Transverse colon (tissue), 4 donors: ENCODE measurements around the gene PANK4.
"Not testable (repeated sequence)": the region's sequence is repeated elsewhere in the genome, so short reads cannot be mapped to it uniquely, and the experiment has no call there.

Source experiments
- EP300 ChIP-seq: sonication (generic); formaldehyde crosslinking; IDR thresholded peaks from one replicate; pipeline ENCODE4 v1.6.1; 2017; ENCODE audit warnings: antibody characterized with exemption, low read depth
- POLR2A ChIP-seq: fragments of 450-650 bp; IDR thresholded peaks from one replicate; pipeline ENCODE4 v1.6.1; 2016; ENCODE audit warnings: antibody characterized with exemption, mild to moderate bottlenecking, moderate library complexity
- POLR2AphosphoS5 ChIP-seq, 3 donors: sonication (generic); formaldehyde crosslinking; IDR thresholded peaks; one replicate each; pipeline ENCODE4 v1.6.1; 2016; ENCODE audit warnings: antibody characterized with exemption in 3 of 3
- TF ChIP-seq, protein P1 (sequence below), 5 experiments: fragments of 200-600 bp in 3 of 5; fragments of 450-650 bp in 2 of 5; sonication (generic) in 3 of 5; IDR thresholded peaks; 1 replicate in 2 of 5; 2 replicates in 3 of 5; pipeline ENCODE4 v1.5.1; 2016 to 2017; ENCODE audit warnings: antibody characterized with exemption in 5 of 5, inconsistent platforms in 3 of 5, mild to moderate bottlenecking in 2 of 5, moderate library complexity in 1 of 5

DNA sequence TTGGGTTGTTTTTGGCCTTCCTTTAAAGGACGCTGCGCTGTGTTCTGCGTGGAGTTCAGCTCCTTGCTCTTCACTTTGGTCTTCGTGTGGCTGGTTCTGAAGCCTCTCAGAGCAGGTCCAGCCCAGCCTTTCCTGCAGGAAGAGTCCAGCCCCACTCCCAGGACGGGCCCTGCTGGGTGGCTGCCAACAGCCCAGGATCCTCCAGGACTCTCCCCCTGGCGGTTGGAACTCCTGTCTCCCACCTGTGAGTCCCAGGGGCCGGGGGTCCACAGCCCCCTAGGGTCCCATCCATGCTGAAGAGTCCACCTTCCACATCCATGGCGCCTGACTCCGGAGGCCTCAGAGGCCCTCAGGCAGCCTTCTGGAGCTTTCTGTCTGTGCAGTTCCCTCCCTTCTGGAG, 25.1 kb upstream of the PANK4 start:
- TF ChIP-seq, protein P1, sequence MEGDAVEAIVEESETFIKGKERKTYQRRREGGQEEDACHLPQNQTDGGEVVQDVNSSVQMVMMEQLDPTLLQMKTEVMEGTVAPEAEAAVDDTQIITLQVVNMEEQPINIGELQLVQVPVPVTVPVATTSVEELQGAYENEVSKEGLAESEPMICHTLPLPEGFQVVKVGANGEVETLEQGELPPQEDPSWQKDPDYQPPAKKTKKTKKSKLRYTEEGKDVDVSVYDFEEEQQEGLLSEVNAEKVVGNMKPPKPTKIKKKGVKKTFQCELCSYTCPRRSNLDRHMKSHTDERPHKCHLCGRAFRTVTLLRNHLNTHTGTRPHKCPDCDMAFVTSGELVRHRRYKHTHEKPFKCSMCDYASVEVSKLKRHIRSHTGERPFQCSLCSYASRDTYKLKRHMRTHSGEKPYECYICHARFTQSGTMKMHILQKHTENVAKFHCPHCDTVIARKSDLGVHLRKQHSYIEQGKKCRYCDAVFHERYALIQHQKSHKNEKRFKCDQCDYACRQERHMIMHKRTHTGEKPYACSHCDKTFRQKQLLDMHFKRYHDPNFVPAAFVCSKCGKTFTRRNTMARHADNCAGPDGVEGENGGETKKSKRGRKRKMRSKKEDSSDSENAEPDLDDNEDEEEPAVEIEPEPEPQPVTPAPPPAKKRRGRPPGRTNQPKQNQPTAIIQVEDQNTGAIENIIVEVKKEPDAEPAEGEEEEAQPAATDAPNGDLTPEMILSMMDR (IDR thresholded peaks at IDR 0.05) = not testable (repeated sequence)
- not testable (repeated sequence) for TF ChIP-seq EP300; POLR2A; POLR2AphosphoS5 (IDR thresholded peaks at IDR 0.05)
